K562 (cell line): ENCODE results near the gene CDT1. TPM values are rescaled to one million over a fixed set of nuclear protein-coding genes. Genes with fewer than 3 reads are reported as not detected.

Experiments used
- BHLHE40 ChIP-seq: IDR thresholded peaks from 2 replicates; pipeline ENCODE4 v1.6.1; 2011; ENCODE audit warnings: low read length, improper control_type of control experiment
- CHD2 ChIP-seq: IDR thresholded peaks from 2 replicates; pipeline ENCODE4 v1.6.1; 2011; ENCODE audit warnings: low read depth, low read length
- CXXC5 ChIP-seq: fragments of 250-450 bp; sonication (Bioruptor Pico); IDR thresholded peaks from 2 replicates; pipeline ENCODE4 v1.8.0; 2022; ENCODE audit warnings: inconsistent platforms, mild to moderate bottlenecking, moderate library complexity
- FIP1L1 ChIP-seq: fragments of 200-400 bp; formaldehyde crosslinking; IDR thresholded peaks from 2 replicates; pipeline ENCODE4 v1.6.1; 2018; ENCODE audit warnings: mild to moderate bottlenecking, low read depth, low read length; ENCODE audit not compliant: poor library complexity, severe bottlenecking
- GATAD2B ChIP-seq: fragments of 450-650 bp; IDR thresholded peaks from 2 replicates; pipeline ENCODE4 v1.6.1; 2017; ENCODE audit warnings: mild to moderate bottlenecking, borderline replicate concordance
- HDAC1 ChIP-seq, 2 experiments: fragments of 450-650 bp; IDR thresholded peaks; 2 replicates each; pipeline ENCODE4 v1.6.1; 2016 to 2017; ENCODE audit warnings: inconsistent platforms in 1 of 2, mild to moderate bottlenecking in 1 of 2, moderate library complexity in 1 of 2
- HMG20A ChIP-seq: fragments of 450-650 bp; formaldehyde crosslinking; conservative IDR thresholded peaks from 2 replicates; pipeline ENCODE4 v1.4.0; 2020; ENCODE audit warnings: mild to moderate bottlenecking, mixed read lengths
- KDM4B ChIP-seq, 2 experiments: fragments of 450-650 bp in 1 of 2; sonication (generic) in 1 of 2; IDR thresholded peaks; 2 replicates each; pipeline ENCODE4 v1.6.1; 2016 to 2017; ENCODE audit warnings: borderline replicate concordance in 2 of 2, antibody characterized with exemption in 1 of 2, low read depth in 1 of 2, mild to moderate bottlenecking in 1 of 2
- NCOA1 ChIP-seq: fragments of 450-650 bp; IDR thresholded peaks from 2 replicates; pipeline ENCODE4 v1.6.1; 2016; ENCODE audit warnings: low read depth
- SP1 ChIP-seq: sonication (generic); formaldehyde crosslinking; IDR thresholded peaks from 2 replicates; pipeline ENCODE4 v1.8.1; 2022; ENCODE audit warnings: mild to moderate bottlenecking, missing genetic modification reagents
- TAF9B ChIP-seq: fragments of 450-650 bp; IDR thresholded peaks from 2 replicates; pipeline ENCODE4 v1.6.1; 2018; ENCODE audit warnings: mild to moderate bottlenecking; ENCODE audit not compliant: partially characterized antibody
- TBP ChIP-seq: optimal IDR thresholded peaks from 2 replicates; pipeline ENCODE3; 2011; ENCODE audit warnings: low read depth, low read length, improper control_type of control experiment
- ZBTB1 ChIP-seq: sonication (generic); formaldehyde crosslinking; IDR thresholded peaks from 2 replicates; pipeline ENCODE4 v1.8.1; 2023; ENCODE audit warnings: missing genetic modification reagents, low read depth, mild to moderate bottlenecking, borderline replicate concordance
- ZBTB7A ChIP-seq: IDR thresholded peaks from 2 replicates; pipeline ENCODE4 v1.6.1; 2011; ENCODE audit warnings: low read depth, mild to moderate bottlenecking, low read length, moderate library complexity, borderline replicate concordance; ENCODE audit not compliant: control insufficient read depth
- ZNF224 ChIP-seq: sonication (generic); formaldehyde crosslinking; IDR thresholded peaks from 2 replicates; pipeline ENCODE4 v1.8.0; 2022; ENCODE audit warnings: mild to moderate bottlenecking, missing genetic modification reagents
- ZNF717 ChIP-seq: fragments of 250-450 bp; sonication (Bioruptor Pico); IDR thresholded peaks from 2 replicates; pipeline ENCODE4 v1.5.0; 2021
- polyA plus RNA-seq, 8 experiments: library from polyadenylated mRNA; depleted of rRNA in 4 of 8; stranded (reverse) in 5 of 8; unstranded in 3 of 8; fragments of >200 nt; fragmentation: Nextera tagmentation in 2 of 8; fragmentation: Illumina TruSeq in 1 of 8; extraction: Ambion mirVana in 2 of 8; extraction: Trizol in 1 of 8; gene quantifications; 2 replicates each; pipeline versions ENCODE4 v1.2.1 to v1.2.3, GENCODE V29; 2011 to 2014; ENCODE audit warnings: inconsistent platforms in 1 of 8, missing spikeins in 1 of 8
- total RNA-seq, 7 experiments: library from RNA; depleted of rRNA in 6 of 7; stranded (reverse); fragments of >200 nt in 6 of 7; fragmentation: Illumina TruSeq in 2 of 7; extraction: Trizol in 2 of 7; gene quantifications; 2 replicates each; pipeline versions ENCODE4 v1.2.1 to v1.2.3, GENCODE V29; 2011 to 2021; ENCODE audit warnings: low replicate concordance in 1 of 7
- TF ChIP-seq, protein P1 (sequence below), 2 experiments: fragments of 150-350 bp in 1 of 2; IDR thresholded peaks; 2 replicates each; pipeline ENCODE4 v1.6.1; 2012 to 2016; ENCODE audit warnings: low read depth in 2 of 2, low read length in 2 of 2, mild to moderate bottlenecking in 1 of 2, moderate library complexity in 1 of 2
- TF ChIP-seq, protein P2 (sequence below): sonication (generic); formaldehyde crosslinking; IDR thresholded peaks from 2 replicates; pipeline ENCODE4 v1.8.0; 2022; ENCODE audit warnings: mild to moderate bottlenecking, missing genetic modification reagents
- TF ChIP-seq, protein P3 (sequence below): sonication (generic); formaldehyde crosslinking; IDR thresholded peaks from 2 replicates; pipeline ENCODE4 v1.9.0; 2022; ENCODE audit warnings: mild to moderate bottlenecking, missing genetic modification reagents

CDT1 gene
- total and polyA plus RNA-seq, 9 of the 15 experiments (the other 6 are each of a cell fraction or from before 2014, with no cell fraction given): 0.92 to 178 (median 14.2) TPM

DNA sequence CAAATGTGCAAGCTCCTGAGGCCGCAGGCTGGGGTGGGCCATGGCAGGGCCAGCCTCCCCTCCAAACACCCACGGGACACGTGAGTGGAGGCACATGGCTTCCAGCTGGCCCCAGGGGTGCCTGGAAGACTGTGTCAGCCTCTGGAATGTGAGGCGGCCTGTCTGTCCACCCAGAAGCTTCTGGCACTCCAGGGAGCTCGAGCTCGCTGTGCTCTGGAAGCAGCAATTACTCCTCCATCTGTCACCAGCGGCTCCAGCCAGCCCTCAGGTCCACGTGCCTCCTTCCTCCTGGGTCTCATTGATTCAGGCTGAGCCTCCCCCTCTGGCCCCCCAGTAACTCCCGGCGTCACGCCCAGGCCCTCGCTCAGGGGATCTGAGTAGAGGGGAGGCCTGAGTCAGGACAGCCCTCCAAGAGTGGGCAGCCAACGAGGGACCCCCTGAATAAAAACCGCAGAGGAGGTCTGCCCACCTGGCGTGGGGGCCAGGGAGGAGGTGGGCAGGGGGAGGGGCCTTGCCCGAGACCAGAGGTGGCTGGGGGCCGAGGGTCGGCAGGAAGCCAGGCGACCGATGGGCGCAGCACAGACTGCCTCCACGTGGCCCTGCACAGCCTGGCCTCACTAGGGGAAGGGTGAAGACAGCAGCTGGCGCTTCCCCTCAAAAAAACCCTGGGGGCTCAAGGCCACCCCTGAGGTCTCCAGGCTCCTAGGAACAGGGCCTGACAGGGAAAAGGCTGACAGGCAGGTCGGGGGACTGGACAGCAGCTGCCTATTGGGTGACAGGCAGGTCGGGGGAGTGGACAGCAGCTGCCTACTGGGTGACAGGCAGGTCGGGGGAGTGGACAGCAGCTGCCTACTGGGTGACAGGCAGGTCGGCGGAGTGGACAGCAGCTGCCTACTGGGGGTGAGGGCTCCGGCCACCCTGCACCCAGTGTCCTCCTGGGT lies 30.4 kb upstream of the CDT1 start (continued):
- TF ChIP-seq, protein P1, sequence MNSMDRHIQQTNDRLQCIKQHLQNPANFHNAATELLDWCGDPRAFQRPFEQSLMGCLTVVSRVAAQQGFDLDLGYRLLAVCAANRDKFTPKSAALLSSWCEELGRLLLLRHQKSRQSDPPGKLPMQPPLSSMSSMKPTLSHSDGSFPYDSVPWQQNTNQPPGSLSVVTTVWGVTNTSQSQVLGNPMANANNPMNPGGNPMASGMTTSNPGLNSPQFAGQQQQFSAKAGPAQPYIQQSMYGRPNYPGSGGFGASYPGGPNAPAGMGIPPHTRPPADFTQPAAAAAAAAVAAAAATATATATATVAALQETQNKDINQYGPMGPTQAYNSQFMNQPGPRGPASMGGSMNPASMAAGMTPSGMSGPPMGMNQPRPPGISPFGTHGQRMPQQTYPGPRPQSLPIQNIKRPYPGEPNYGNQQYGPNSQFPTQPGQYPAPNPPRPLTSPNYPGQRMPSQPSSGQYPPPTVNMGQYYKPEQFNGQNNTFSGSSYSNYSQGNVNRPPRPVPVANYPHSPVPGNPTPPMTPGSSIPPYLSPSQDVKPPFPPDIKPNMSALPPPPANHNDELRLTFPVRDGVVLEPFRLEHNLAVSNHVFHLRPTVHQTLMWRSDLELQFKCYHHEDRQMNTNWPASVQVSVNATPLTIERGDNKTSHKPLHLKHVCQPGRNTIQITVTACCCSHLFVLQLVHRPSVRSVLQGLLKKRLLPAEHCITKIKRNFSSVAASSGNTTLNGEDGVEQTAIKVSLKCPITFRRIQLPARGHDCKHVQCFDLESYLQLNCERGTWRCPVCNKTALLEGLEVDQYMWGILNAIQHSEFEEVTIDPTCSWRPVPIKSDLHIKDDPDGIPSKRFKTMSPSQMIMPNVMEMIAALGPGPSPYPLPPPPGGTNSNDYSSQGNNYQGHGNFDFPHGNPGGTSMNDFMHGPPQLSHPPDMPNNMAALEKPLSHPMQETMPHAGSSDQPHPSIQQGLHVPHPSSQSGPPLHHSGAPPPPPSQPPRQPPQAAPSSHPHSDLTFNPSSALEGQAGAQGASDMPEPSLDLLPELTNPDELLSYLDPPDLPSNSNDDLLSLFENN (IDR thresholded peaks at IDR 0.05; ENCODE audit: low read depth in 2 of 2, low read length in 2 of 2): no peak
- no peak for TF ChIP-seq TBP
- TF ChIP-seq HDAC1 (IDR thresholded peaks at IDR 0.05): peak; percentile 61 to 77; a peak in 2 of 4 replicates
- TF ChIP-seq, protein P2, sequence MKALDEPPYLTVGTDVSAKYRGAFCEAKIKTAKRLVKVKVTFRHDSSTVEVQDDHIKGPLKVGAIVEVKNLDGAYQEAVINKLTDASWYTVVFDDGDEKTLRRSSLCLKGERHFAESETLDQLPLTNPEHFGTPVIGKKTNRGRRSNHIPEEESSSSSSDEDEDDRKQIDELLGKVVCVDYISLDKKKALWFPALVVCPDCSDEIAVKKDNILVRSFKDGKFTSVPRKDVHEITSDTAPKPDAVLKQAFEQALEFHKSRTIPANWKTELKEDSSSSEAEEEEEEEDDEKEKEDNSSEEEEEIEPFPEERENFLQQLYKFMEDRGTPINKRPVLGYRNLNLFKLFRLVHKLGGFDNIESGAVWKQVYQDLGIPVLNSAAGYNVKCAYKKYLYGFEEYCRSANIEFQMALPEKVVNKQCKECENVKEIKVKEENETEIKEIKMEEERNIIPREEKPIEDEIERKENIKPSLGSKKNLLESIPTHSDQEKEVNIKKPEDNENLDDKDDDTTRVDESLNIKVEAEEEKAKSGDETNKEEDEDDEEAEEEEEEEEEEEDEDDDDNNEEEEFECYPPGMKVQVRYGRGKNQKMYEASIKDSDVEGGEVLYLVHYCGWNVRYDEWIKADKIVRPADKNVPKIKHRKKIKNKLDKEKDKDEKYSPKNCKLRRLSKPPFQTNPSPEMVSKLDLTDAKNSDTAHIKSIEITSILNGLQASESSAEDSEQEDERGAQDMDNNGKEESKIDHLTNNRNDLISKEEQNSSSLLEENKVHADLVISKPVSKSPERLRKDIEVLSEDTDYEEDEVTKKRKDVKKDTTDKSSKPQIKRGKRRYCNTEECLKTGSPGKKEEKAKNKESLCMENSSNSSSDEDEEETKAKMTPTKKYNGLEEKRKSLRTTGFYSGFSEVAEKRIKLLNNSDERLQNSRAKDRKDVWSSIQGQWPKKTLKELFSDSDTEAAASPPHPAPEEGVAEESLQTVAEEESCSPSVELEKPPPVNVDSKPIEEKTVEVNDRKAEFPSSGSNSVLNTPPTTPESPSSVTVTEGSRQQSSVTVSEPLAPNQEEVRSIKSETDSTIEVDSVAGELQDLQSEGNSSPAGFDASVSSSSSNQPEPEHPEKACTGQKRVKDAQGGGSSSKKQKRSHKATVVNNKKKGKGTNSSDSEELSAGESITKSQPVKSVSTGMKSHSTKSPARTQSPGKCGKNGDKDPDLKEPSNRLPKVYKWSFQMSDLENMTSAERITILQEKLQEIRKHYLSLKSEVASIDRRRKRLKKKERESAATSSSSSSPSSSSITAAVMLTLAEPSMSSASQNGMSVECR (CRISPR knock-in tag): peak; percentile 87
- no peak for TF ChIP-seq HMG20A (CRISPR knock-in tag)
- TF ChIP-seq, protein P3, sequence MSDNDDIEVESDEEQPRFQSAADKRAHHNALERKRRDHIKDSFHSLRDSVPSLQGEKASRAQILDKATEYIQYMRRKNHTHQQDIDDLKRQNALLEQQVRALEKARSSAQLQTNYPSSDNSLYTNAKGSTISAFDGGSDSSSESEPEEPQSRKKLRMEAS: peak; percentile 66
- TF ChIP-seq GATAD2B: no peak
- TF ChIP-seq BHLHE40: peak; percentile 56
- peak; percentile 32; the same call in 1 of the 2 replicates for TF ChIP-seq CXXC5 (CRISPR knock-in tag)
- no peak for TF ChIP-seq NCOA1
- TF ChIP-seq CHD2: 0 out of 2 replicates have a peak, but pooled peaks have one; percentile 19
- no peak for TF ChIP-seq SP1 (CRISPR knock-in tag)
- TF ChIP-seq TAF9B: no peak
- peak; percentile 58 for TF ChIP-seq ZBTB7A
- TF ChIP-seq FIP1L1: peak; percentile 92
- TF ChIP-seq ZNF717 (CRISPR knock-in tag): peak; percentile 28; the same call in 1 of the 2 replicates
- 0 out of 2 replicates have a peak, but pooled peaks have one; percentile 53 for TF ChIP-seq ZBTB1 (CRISPR knock-in tag)
- TF ChIP-seq ZNF224 (CRISPR knock-in tag): no peak
- TF ChIP-seq KDM4B (IDR thresholded peaks at IDR 0.05; ENCODE audit: borderline replicate concordance in 2 of 2, low read depth in 1 of 2): peak in 1 of 2 experiments; percentile 29; a peak in 1 of 4 replicates
